Measurements from ENCODE around the gene BCL3. TPM values are rescaled to one million over a fixed set of nuclear protein-coding genes. Genes with fewer than 3 reads are reported as not detected.

Gene BCL3
- total and polyA plus RNA-seq, 2 of the 13 experiments (the other 11 are each of a cell fraction or from before 2014, with no cell fraction given), result 2.3 to 4.0 TPM

DNA sequence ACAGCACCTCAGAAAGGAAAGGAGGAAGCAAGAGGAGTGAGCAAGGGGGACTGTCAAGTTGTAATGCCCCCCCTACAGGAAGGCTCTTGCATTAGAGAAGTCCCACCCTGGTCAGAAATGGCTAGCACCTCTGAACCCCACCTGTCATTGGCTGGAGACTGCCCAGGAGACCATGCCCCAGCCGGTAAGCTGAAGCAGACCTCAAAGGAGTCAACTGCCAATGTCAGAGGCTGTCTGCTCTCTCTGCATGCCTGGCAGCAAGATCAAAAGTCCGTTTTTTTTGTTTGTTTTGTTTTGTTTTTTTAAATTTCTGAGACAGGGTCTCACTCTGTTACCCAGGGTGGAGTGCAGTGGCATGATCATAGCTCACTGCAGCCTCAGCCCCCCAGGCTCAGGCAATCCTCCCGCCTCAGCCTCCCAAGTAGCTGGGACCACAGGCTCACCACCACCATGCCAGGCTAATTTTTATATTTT is 8.1 kb upstream of the BCL3 start (continued):
- TF ChIP-seq, protein P1, sequence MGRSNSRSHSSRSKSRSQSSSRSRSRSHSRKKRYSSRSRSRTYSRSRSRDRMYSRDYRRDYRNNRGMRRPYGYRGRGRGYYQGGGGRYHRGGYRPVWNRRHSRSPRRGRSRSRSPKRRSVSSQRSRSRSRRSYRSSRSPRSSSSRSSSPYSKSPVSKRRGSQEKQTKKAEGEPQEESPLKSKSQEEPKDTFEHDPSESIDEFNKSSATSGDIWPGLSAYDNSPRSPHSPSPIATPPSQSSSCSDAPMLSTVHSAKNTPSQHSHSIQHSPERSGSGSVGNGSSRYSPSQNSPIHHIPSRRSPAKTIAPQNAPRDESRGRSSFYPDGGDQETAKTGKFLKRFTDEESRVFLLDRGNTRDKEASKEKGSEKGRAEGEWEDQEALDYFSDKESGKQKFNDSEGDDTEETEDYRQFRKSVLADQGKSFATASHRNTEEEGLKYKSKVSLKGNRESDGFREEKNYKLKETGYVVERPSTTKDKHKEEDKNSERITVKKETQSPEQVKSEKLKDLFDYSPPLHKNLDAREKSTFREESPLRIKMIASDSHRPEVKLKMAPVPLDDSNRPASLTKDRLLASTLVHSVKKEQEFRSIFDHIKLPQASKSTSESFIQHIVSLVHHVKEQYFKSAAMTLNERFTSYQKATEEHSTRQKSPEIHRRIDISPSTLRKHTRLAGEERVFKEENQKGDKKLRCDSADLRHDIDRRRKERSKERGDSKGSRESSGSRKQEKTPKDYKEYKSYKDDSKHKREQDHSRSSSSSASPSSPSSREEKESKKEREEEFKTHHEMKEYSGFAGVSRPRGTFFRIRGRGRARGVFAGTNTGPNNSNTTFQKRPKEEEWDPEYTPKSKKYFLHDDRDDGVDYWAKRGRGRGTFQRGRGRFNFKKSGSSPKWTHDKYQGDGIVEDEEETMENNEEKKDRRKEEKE (IDR thresholded peaks at IDR 0.05), result no peak
- no peak for TF ChIP-seq AFF4 (CRISPR knock-in tag; IDR thresholded peaks at IDR 0.05)
- TF ChIP-seq REXO4 (CRISPR knock-in tag; IDR thresholded peaks at IDR 0.05; ENCODE audit: borderline replicate concordance), result no peak
- TF ChIP-seq, protein P2, sequence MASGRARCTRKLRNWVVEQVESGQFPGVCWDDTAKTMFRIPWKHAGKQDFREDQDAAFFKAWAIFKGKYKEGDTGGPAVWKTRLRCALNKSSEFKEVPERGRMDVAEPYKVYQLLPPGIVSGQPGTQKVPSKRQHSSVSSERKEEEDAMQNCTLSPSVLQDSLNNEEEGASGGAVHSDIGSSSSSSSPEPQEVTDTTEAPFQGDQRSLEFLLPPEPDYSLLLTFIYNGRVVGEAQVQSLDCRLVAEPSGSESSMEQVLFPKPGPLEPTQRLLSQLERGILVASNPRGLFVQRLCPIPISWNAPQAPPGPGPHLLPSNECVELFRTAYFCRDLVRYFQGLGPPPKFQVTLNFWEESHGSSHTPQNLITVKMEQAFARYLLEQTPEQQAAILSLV (CRISPR knock-in tag; IDR thresholded peaks at IDR 0.05; ENCODE audit: borderline replicate concordance), result no peak
- no peak for TF ChIP-seq ZNF276 (CRISPR knock-in tag; IDR thresholded peaks at IDR 0.05; ENCODE audit: low read depth)
- TF ChIP-seq ZFY (CRISPR knock-in tag; IDR thresholded peaks at IDR 0.05), result no peak
- TF ChIP-seq ZNF703 (CRISPR knock-in tag; IDR thresholded peaks at IDR 0.05; ENCODE audit: borderline replicate concordance), result no peak
- no peak for TF ChIP-seq SOX6 (IDR thresholded peaks at IDR 0.05)
- 0 out of 2 replicates have a peak, but pooled peaks have one; percentile 13 for TF ChIP-seq SOX6 (CRISPR knock-in tag; IDR thresholded peaks at IDR 0.05)
- no peak for TF ChIP-seq ZNF7 (CRISPR knock-in tag; IDR thresholded peaks at IDR 0.05)
- TF ChIP-seq MLLT10 (CRISPR knock-in tag; IDR thresholded peaks at IDR 0.05), result no peak
- TF ChIP-seq RAD51 (IDR thresholded peaks at IDR 0.05; ENCODE audit: borderline replicate concordance), result no peak
- TF ChIP-seq MXD3 (CRISPR knock-in tag; IDR thresholded peaks at IDR 0.05), result no peak
- peak; percentile 64 for TF ChIP-seq TEAD3 (CRISPR knock-in tag; optimal IDR thresholded peaks at IDR 0.05; ENCODE audit: borderline replicate concordance)
- TF ChIP-seq ZBTB38 (CRISPR knock-in tag; IDR thresholded peaks at IDR 0.05), result no peak
- TF ChIP-seq ZNF629 (CRISPR knock-in tag; conservative IDR thresholded peaks at IDR 0.05), result 0 out of 2 replicates have a peak, but pooled peaks have one; percentile 27
- no peak for TF ChIP-seq ZFP36L2 (CRISPR knock-in tag; IDR thresholded peaks at IDR 0.05)
- TF ChIP-seq ZNF766 (CRISPR knock-in tag; IDR thresholded peaks at IDR 0.05; ENCODE audit: borderline replicate concordance), result no peak
- TF ChIP-seq NKX3-1 (CRISPR knock-in tag; IDR thresholded peaks at IDR 0.05), result no peak
- no peak for TF ChIP-seq IRX3 (CRISPR knock-in tag; IDR thresholded peaks at IDR 0.05; ENCODE audit: borderline replicate concordance, low read depth)
- TF ChIP-seq PRPF4 (IDR thresholded peaks at IDR 0.05; ENCODE audit: low read depth, low read length, poor library complexity, severe bottlenecking), result no peak
- no peak for TF ChIP-seq SP1 (IDR thresholded peaks at IDR 0.05)
- TF ChIP-seq SP1 (CRISPR knock-in tag; IDR thresholded peaks at IDR 0.05), result no peak
